HCT116 (cell line): ENCODE measurements around the gene SDK2. TPM values are rescaled to one million over a fixed set of nuclear protein-coding genes. Genes with fewer than 3 reads are reported as not detected.

ENCODE experiments used
- ATAC-seq: fragments of 200-7000 bp; cut with Tn5 transposase; 2 replicates; pipeline ENCODE4 v1.9.1; 2020; ENCODE audit warnings: mild to moderate bottlenecking, moderate library complexity
- BruUV-seq: library from RNA; stranded (reverse); fragments of 400-500 nt; replicated peaks from 2 replicates; lab custom pipeline; 2021; lab: Mats Ljungman, UMichigan
- CTCF ChIA-PET: fragments of 300-600 bp; sonication (Branson Sonifier 250); formaldehyde crosslinking; loops from one replicate; lab custom pipeline; 2021; ENCODE audit warnings: antibody characterized with exemption; lab: Charles Lee
- POLR2A ChIA-PET: fragments of 300-600, 350-600 bp; sonication (Branson Sonifier 250); formaldehyde crosslinking; loops from one replicate; lab custom pipeline; 2021; ENCODE audit warnings: antibody characterized with exemption; lab: Charles Lee
- RAD21 ChIA-PET, 2 experiments: fragments of 300-600 bp; sonication (Branson Sonifier 250); formaldehyde crosslinking; loops; one replicate each; lab custom pipeline; 2023; ENCODE audit warnings: low total read pairs in 2 of 2; ENCODE audit not compliant: uncharacterized antibody in 2 of 2, unreplicated experiment in 2 of 2, low non-redundant PET in 1 of 2; lab: Charles Lee
- DNase-seq: peaks from one replicate; pipeline ENCODE4 v3.0.0-alpha.2; 2010; ENCODE audit warnings: low read depth, low spot score
- H2AFZ ChIP-seq: fragments of 200-600 bp; shearing (Covaris generic), sonication (generic); 2 replicates; pipeline ENCODE4 v1.6.1; 2017; ENCODE audit warnings: low read depth, mixed run types, mixed read lengths, antibody characterized with exemption, low read length; ENCODE audit not compliant: poor library complexity, severe bottlenecking
- H3K27ac ChIP-seq: 2 replicates; pipeline ENCODE4 v1.5.1; 2012; ENCODE audit warnings: low read depth, low read length
- H3K27me3 ChIP-seq: fragments of 200-600 bp; sonication (generic); 2 replicates; pipeline ENCODE4 v1.6.1; 2016; ENCODE audit warnings: mixed run types, low read length, mixed read lengths; ENCODE audit not compliant: insufficient read depth
- H3K36me3 ChIP-seq, 2 experiments: fragments of 200-500 bp in 1 of 2; fragments of 200-600 bp in 1 of 2; sonication (Bioruptor generic) in 1 of 2; sonication (generic) in 1 of 2; 2 replicates each; pipeline versions ENCODE4 v1.5.1 to v1.6.1; 2014 to 2016; ENCODE audit warnings: low read length in 2 of 2, inconsistent platforms in 1 of 2, mixed read lengths in 1 of 2, mixed run types in 1 of 2; ENCODE audit not compliant: insufficient read depth in 2 of 2, control insufficient read depth in 1 of 2
- H3K4me1 ChIP-seq, 2 experiments: fragments of 200-600 bp in 1 of 2; sonication (generic) in 1 of 2; 2 replicates each; pipeline versions ENCODE4 v1.5.1 to v1.6.1; 2012 to 2017; ENCODE audit warnings: low read length in 2 of 2, inconsistent platforms in 1 of 2, mild to moderate bottlenecking in 1 of 2, mixed read lengths in 1 of 2, mixed run types in 1 of 2, moderate library complexity in 1 of 2; ENCODE audit not compliant: insufficient read depth in 2 of 2, control insufficient read depth in 1 of 2
- H3K4me2 ChIP-seq: fragments of 200-600 bp; sonication (generic); 2 replicates; pipeline ENCODE4 v1.6.1; 2017; ENCODE audit warnings: mixed run types, low read length, mixed read lengths
- H3K4me3 ChIP-seq, 2 experiments: fragments of 200-600 bp in 1 of 2; sonication (generic) in 1 of 2; replicated peaks in 1 of 2; 2 replicates each; pipeline ENCODE4 v1.5.1; 2011 to 2016; ENCODE audit warnings: low read length in 2 of 2, control low read depth in 1 of 2, low read depth in 1 of 2, mild to moderate bottlenecking in 1 of 2, mixed read lengths in 1 of 2, mixed run types in 1 of 2
- H3K79me2 ChIP-seq: fragments of 200-600 bp; sonication (generic); 2 replicates; pipeline ENCODE4 v1.6.1; 2017; ENCODE audit warnings: mild to moderate bottlenecking, mixed run types, low read length, moderate library complexity, mixed read lengths; ENCODE audit not compliant: insufficient read depth
- H3K9ac ChIP-seq: fragments of 200-600 bp; sonication (generic); 2 replicates; pipeline ENCODE4 v1.6.1; 2016; ENCODE audit warnings: low read length, mixed read lengths
- H3K9me2 ChIP-seq: fragments of 200-600 bp; sonication (generic), shearing (Covaris generic); 2 replicates; pipeline ENCODE4 v1.6.1; 2017; ENCODE audit warnings: mixed run types, mild to moderate bottlenecking, moderate library complexity; ENCODE audit not compliant: insufficient read depth
- H3K9me3 ChIP-seq, 2 experiments: fragments of 200-500 bp in 1 of 2; fragments of 200-600 bp in 1 of 2; sonication (Bioruptor generic) in 1 of 2; sonication (generic) in 1 of 2; 2 replicates each; pipeline ENCODE4 v1.6.1; 2014 to 2017; ENCODE audit warnings: low read length in 2 of 2, mixed read lengths in 2 of 2, inconsistent platforms in 1 of 2, low read depth in 1 of 2, mild to moderate bottlenecking in 1 of 2, mixed run types in 1 of 2, moderate library complexity in 1 of 2; ENCODE audit not compliant: control insufficient read depth in 1 of 2, insufficient read depth in 1 of 2
- H4K20me1 ChIP-seq: fragments of 200-600 bp; sonication (generic), shearing (Covaris generic); 2 replicates; pipeline ENCODE4 v1.6.1; 2017; ENCODE audit warnings: mixed run types, mild to moderate bottlenecking, moderate library complexity; ENCODE audit not compliant: insufficient read depth
- ATF3 ChIP-seq: IDR thresholded peaks from 2 replicates; pipeline ENCODE4 v1.6.1; 2012
- CBX3 ChIP-seq: IDR thresholded peaks from 2 replicates; pipeline ENCODE4 v1.6.1; 2012; ENCODE audit warnings: low read depth
- EGR1 ChIP-seq: IDR thresholded peaks from 2 replicates; pipeline ENCODE4 v1.6.1; 2012; ENCODE audit warnings: low read depth
- ELF1 ChIP-seq: IDR thresholded peaks from 2 replicates; pipeline ENCODE4 v1.6.1; 2012; ENCODE audit warnings: low read depth, borderline replicate concordance
- EZH2 ChIP-seq: fragments of 200-600 bp; sonication (generic); IDR thresholded peaks from 2 replicates; pipeline ENCODE4 v1.6.1; 2017; ENCODE audit warnings: antibody characterized with exemption, mixed run types
- EZH2phosphoT487 ChIP-seq: fragments of 200-600 bp; IDR thresholded peaks from 2 replicates; pipeline ENCODE4 v1.6.1; 2018; ENCODE audit warnings: antibody characterized with exemption, borderline replicate concordance
- JUND ChIP-seq: IDR thresholded peaks from 2 replicates; pipeline ENCODE4 v1.6.1; 2012
- MAX ChIP-seq: IDR thresholded peaks from 2 replicates; pipeline ENCODE4 v1.6.1; 2012
- POLR2A ChIP-seq: IDR thresholded peaks from 2 replicates; pipeline ENCODE4 v1.7.0; 2011; ENCODE audit warnings: borderline replicate concordance; ENCODE audit not compliant: insufficient read depth, insufficient read length; ENCODE audit errors: extremely low read depth
- REST ChIP-seq: IDR thresholded peaks from 2 replicates; pipeline ENCODE4 v1.6.1; 2012; ENCODE audit warnings: low read depth
- SIN3A ChIP-seq: IDR thresholded peaks from 2 replicates; pipeline ENCODE4 v1.6.1; 2012; ENCODE audit warnings: low read depth
- SRF ChIP-seq: IDR thresholded peaks from 2 replicates; pipeline ENCODE4 v1.6.1; 2012; ENCODE audit warnings: low read depth
- TCF7L2 ChIP-seq: IDR thresholded peaks from 2 replicates; pipeline ENCODE4 v1.7.0; 2011; ENCODE audit warnings: borderline replicate concordance, inconsistent platforms; ENCODE audit not compliant: insufficient read depth, insufficient read length; ENCODE audit errors: extremely low read depth
- YY1 ChIP-seq: IDR thresholded peaks from 2 replicates; pipeline ENCODE4 v1.6.1; 2011; ENCODE audit warnings: low read length, low read depth, moderate library complexity, mild to moderate bottlenecking; ENCODE audit not compliant: insufficient replicate concordance; ENCODE audit errors: extremely low read depth
- ZBTB33 ChIP-seq: IDR thresholded peaks from 2 replicates; pipeline ENCODE4 v1.6.1; 2011; ENCODE audit warnings: mild to moderate bottlenecking, low read length, moderate library complexity; ENCODE audit not compliant: insufficient replicate concordance; ENCODE audit errors: extremely low read depth
- ZNF274 ChIP-seq: fragments of 200-500 bp; sonication (Bioruptor generic); IDR thresholded peaks from 2 replicates; pipeline ENCODE4 v1.6.1; 2014; ENCODE audit warnings: mild to moderate bottlenecking, low read depth, low read length, inconsistent platforms
- intact Hi-C: fragments of 100-400 bp; cut with micrococcal nuclease; formaldehyde crosslinking; loops from 2 replicates; pipeline ENCODE4 v1.10.0; 2022
- total RNA-seq: library from RNA; stranded (reverse); gene quantifications from one replicate; pipeline ENCODE4 v1.2.1, GENCODE V29; 2021; ENCODE audit not compliant: unreplicated experiment

The SDK2 gene
- total RNA-seq, 1 experiment from 2014 or later = 0.10 TPM

GRCh38 chr17:73463821-73464220 is 180.4 kb downstream of the SDK2 start:
- no peak for TF ChIP-seq JUND
- no peak for TF ChIP-seq CBX3
- TF ChIP-seq ATF3 = no peak
- no peak for TF ChIP-seq POLR2A
- Histone ChIP-seq H3K27ac (no peak overlapping the region), H4K20me1 (no peaks in the 10 kb centered on the region), H3K4me2 (no peak overlapping the region), H3K27me3 (no peaks in the 10 kb centered on the region), H3K9me2 (no peaks in the 10 kb centered on the region), H2AFZ (no peak overlapping the region), H3K4me3 (no peak overlapping the region), H3K79me2 (no peaks in the 10 kb centered on the region), H3K9ac (no peak overlapping the region), H3K9me3 (peaks cover 0 to 5% of the 10 kb centered on the region in 2 experiments; a peak in 1 of 4 replicates), H3K36me3 (no peaks in the 10 kb centered on the region), H3K4me1 (no peaks in the 10 kb centered on the region)
- intact Hi-C loops = no loop called here
- RAD21 ChIA-PET = no interaction called here
- ATAC-seq (no peak), DNase-seq (no peak)
- POLR2A ChIA-PET = no interaction called here
- no TSS peak for BruUV-seq
- CTCF ChIA-PET = no interaction called here

- Histone ChIP-seq H3K27me3 (no peaks in the 10 kb centered on the region), H3K9ac (no peak overlapping the region), H3K4me3 (no peak overlapping the region), H3K27ac (no peak overlapping the region), H3K4me2 (no peak overlapping the region), H3K79me2 (no peaks in the 10 kb centered on the region), H4K20me1 (no peaks in the 10 kb centered on the region), H3K36me3 (no peaks in the 10 kb centered on the region), H3K4me1 (no peaks in the 10 kb centered on the region), H2AFZ (no peak overlapping the region), H3K9me3 (peaks cover 0 to 5% of the 10 kb centered on the region in 2 experiments; a peak in 1 of 4 replicates), H3K9me2 (no peaks in the 10 kb centered on the region)
- ATAC-seq (no peak), DNase-seq (no peak)
- ChIA-PET CTCF (no interaction called here), RAD21 (no interaction called here), POLR2A (no interaction called here)
- BruUV-seq = no TSS peak
- intact Hi-C loops = no loop called here
- TF ChIP-seq ZNF274 (no peak), REST (no peak), SRF (no peak), TCF7L2 (no peak), EZH2phosphoT487 (no peak), ZBTB33 (no peak), EGR1 (no peak), JUND (no peak), ELF1 (no peak), YY1 (no peak), MAX (no peak), EZH2 (no peak), SIN3A (no peak), CBX3 (no peak)
Measured at GRCh38 chr17:73462823-73463222, 181.4 kb downstream of the SDK2 start.
